Stimulated activated CD4-positive, alpha-beta T cell treated with anti-CD3 and anti-CD28 coated beads, Interleukin-1b, Interleukin-23, amount 100 ng/mL, for 1 hour (primary cell): ENCODE results near the gene CEP55.
"Not testable (repeated sequence)": the region's sequence is repeated elsewhere in the genome, so short reads cannot be mapped to it uniquely, and the experiment has no call there.

ENCODE experiments used
- DNase-seq, 2 donors: peaks; one replicate each; pipeline ENCODE4 v3.0.0-alpha.2; 2020; ENCODE audit warnings: low read depth in 2 of 2

CEP55 gene

GRCh38 chr10:93513091-93513490 is 16.7 kb downstream of the CEP55 start:
- no peak for DNase-seq

DNA sequence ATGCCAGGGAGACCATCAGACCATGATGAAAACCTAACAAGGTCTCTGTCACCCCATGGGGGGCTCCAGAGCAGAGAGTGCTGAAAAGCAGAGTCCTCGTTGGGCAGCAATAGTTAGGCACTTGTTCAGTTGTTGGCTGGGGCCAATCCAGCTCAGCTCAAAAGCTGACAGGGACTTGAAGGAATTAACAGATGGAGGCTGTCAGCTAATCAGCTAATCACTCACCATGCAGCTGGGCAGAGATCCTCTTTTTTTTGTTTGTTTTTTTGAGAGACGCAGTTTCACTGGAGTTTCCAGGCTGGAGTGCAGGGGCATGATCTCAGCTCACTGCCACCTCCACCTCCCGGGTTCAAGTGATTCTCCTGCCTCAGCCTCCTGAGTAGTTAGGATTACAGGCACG is 18.1 kb downstream of the CEP55 start:
- no peak for DNase-seq

- DNase-seq: no peak
Observed at GRCh38 chr10:93515071-93516005, 18.9 kb downstream of the CEP55 start.

DNA sequence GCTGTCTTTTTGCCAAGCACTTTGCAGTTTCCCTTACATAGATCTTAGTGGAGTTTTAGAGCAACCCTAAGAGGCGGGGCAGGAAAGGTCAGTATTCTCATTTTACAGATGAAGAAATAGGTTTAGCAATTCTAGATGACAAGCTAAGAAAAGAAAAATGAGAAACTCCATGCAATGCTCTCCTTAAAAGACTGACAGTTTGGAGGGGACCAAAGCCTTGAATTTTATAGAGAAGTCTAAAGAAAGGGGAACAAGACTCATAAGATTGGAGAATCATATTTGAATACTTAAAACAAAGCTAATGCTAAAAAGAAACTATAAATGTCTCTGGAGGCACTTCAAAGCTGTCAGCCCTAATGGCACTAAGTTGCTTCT is 19.6 kb downstream of the CEP55 start:
- DNase-seq: no peak

- no peak for DNase-seq
Observed at GRCh38 chr10:93518531-93518930, 22.1 kb downstream of the CEP55 start.

DNA sequence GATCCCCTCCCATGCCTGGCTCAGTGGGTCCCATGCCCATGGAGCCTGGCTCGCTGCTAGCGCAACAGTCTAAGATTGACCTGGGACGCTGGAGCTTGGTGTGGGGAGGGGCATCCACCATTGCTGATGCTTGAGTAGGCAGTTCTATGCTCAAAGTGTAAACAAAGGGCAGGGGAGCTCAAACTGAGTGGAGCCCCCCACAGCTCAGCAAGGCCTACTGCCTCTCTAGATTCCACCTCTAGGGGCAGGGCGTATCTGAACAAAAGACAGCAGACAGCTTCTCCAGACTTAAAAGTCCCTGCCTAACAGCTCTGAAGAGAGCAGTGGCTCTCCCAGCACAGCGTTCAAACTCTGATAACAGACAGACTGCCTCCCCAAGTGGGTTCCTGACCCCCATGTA is 38.9 kb downstream of the CEP55 start:
- DNase-seq: no peak

GRCh38 chr10:93540871-93541270 is 44.5 kb downstream of the CEP55 start:
- DNase-seq: not testable (repeated sequence)

GRCh38 chr10:93541402-93542357 is 45.3 kb downstream of the CEP55 start:
- DNase-seq: no peak

GRCh38 chr10:93542358-93542791 is 46.0 kb downstream of the CEP55 start:
- DNase-seq: no peak

GRCh38 chr10:93546995-93547394 is 50.6 kb downstream of the CEP55 start:
- DNase-seq: not testable (repeated sequence)

GRCh38 chr10:93547522-93547921 is 51.1 kb downstream of the CEP55 start:
- no peak for DNase-seq

DNA sequence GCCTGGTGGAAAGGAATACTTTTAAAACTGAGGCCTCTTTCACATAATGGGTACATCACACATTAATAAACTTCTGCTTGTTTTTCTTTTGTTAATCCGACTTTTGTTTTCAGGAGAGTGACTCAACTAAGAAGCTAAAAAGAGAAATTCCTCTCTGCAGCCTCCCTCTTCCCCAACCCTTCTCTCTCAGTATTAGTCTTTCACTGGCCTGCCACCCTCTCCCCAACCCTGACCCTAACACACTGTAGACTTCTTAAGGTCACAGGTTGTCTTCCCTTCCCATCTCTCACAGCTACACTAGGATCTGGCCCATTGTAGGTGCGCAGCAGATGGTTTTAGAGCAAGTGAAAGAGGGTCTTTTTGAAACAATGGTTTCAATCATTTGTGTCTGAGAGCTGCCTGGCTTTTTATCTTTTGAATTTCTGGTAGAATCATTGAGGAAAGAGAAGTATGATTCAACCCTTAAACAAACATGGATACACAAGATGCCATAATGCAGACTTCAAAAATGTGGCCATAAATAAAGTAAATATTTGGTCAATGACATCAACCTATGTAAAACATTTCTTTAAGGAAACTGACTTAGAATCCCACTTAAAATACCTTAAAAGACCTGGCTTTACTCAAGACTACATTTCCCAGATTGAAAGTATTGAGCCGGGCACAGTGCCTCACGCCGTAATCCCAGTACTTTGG is 52.1 kb downstream of the CEP55 start:
- no peak for DNase-seq

DNA sequence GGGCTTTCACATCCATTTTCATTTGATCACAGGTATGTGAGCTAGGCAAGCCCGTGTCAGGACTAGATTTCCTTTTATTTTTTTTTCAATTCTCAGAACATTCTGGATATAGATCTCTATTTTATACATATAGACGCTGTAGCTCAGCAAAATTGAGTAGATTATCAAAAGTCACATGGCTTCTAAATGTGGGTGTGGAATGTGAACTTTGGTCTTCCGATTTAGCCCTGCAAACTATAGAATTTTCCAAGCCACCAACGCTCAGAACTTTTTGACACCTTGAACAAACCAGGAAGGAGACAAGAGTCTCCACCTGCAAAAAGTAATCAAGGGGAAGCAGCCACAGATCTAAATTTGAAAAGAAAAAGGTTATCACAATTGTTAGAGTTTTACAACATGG is 54.2 kb downstream of the CEP55 start:
- no peak for DNase-seq

DNA sequence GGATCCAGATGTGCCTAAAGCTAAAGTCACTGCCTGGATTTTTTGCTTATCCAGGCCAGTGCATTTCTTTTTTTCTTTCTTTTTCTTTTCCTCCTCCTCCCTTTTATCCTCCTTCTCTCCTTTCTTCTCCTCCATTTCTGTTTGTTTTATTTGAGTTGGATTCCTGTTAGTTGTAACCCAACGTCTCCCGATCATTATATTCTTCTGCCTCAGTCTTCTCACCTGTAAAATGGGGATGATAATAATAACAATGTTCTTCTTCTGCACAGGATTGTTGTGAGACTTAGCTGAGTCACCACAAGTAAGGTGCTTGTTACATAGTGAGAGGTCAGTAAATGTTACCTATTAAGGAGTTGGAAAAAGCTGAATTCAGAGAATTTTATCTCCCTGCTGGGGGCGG is 56.4 kb downstream of the CEP55 start:
- DNase-seq: no peak

GRCh38 chr10:93553482-93554315 is 57.3 kb downstream of the CEP55 start:
- DNase-seq: no peak

- no peak for DNase-seq
Observed at GRCh38 chr10:93554316-93554663, 57.9 kb downstream of the CEP55 start.

- no peak for DNase-seq
Observed at GRCh38 chr10:93554760-93555432, 58.5 kb downstream of the CEP55 start.

DNA sequence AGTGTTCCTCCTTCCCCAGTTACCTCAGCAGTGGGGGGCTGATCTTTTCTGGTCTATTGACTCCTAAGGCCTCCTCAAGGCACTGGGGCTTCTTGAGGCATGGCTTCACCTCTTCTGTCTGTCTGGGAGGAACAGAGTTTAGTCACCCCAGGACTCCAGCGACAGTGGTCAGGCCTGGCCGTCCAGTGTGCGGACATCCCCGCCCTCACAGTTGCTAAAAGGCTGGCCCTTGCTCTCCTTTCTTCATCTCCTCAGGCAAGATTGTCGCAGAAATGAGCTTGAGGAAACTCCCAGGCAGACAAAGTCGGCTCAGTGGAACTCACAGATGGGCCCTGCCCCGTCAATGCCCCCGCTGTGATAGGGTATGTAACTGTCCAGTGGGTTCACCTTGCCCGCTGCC is 63.1 kb downstream of the CEP55 start:
- DNase-seq: no peak

DNA sequence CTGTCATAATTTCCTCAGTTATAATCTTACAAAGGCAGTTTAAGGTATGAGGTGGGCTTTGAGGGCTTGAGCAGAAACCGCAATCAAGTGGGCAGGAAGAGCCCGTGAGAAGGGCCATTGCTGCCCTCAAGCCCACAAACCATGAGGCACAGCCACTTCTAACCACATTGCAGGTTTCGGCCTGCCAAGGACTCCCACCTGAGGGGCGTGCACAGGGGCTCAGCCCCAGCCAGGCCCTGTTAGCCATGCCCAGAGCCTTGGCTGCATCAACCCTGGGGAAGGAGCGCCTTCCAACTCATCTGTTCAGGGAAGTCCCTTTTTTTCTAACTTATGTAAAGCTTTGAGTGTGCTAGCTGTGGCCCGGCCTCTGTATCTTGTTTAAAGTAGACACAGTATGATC is 64.1 kb downstream of the CEP55 start:
- DNase-seq: no peak

DNA sequence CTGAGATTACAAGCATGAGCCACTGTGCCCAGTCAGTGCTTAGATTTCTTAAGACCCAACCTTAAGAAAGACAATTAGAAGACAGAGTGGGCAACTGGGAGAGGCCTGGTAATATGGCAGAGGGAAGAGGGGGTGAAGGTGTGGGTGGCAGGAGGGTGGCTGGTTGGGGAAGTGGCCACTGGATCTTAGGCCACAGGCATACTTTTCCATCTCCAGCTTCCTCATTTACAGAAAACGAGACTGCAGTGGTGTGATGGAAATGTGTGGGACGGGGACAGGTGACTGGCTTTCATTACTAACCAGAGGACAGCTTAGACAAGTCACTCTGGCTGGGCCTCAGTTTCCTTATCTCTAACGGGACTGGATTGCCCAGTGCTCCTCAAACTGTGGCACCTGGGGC is 69.0 kb downstream of the CEP55 start:
- no peak for DNase-seq
